HEK293 (cell line): ENCODE measurements around the gene DCDC2B.

Source experiments
- BCL11B ChIP-seq: fragments of 450-650 bp; formaldehyde crosslinking; IDR thresholded peaks from 2 replicates; pipeline ENCODE4 v1.5.1; 2016; ENCODE audit warnings: low read depth, missing biosample characterization, missing genetic modification characterization
- GLIS1 ChIP-seq: fragments of 450-650 bp; formaldehyde crosslinking; IDR thresholded peaks from 2 replicates; pipeline ENCODE4 v1.5.1; 2016; ENCODE audit warnings: missing biosample characterization, missing genetic modification characterization
- GLIS2 ChIP-seq: fragments of 450-650 bp; formaldehyde crosslinking; IDR thresholded peaks from 2 replicates; pipeline ENCODE4 v1.5.1; 2016; ENCODE audit warnings: missing biosample characterization, missing genetic modification characterization
- IKZF3 ChIP-seq: fragments of 450-650 bp; IDR thresholded peaks from 2 replicates; pipeline ENCODE4 v1.5.0; 2018; ENCODE audit warnings: missing biosample characterization, mild to moderate bottlenecking, missing genetic modification characterization, moderate library complexity
- PRDM10 ChIP-seq: fragments of 450-650 bp; formaldehyde crosslinking; IDR thresholded peaks from 2 replicates; pipeline ENCODE4 v1.5.1; 2016; ENCODE audit warnings: missing biosample characterization, missing genetic modification characterization
- PRDM2 ChIP-seq: fragments of 450-650 bp; formaldehyde crosslinking; IDR thresholded peaks from 2 replicates; pipeline ENCODE4 v1.5.1; 2016; ENCODE audit warnings: missing biosample characterization, missing genetic modification characterization, borderline replicate concordance
- SP2 ChIP-seq: fragments of 450-650 bp; formaldehyde crosslinking; IDR thresholded peaks from 2 replicates; pipeline ENCODE4 v1.5.1; 2016; ENCODE audit warnings: missing biosample characterization, missing genetic modification characterization
- TRIM28 ChIP-seq: IDR thresholded peaks from 2 replicates; pipeline ENCODE4 v1.6.1; 2011; ENCODE audit warnings: low read length, control low read depth, borderline replicate concordance
- YY2 ChIP-seq: fragments of 450-650 bp; formaldehyde crosslinking; IDR thresholded peaks from 2 replicates; pipeline ENCODE4 v1.5.1; 2016; ENCODE audit warnings: missing biosample characterization, missing genetic modification characterization
- ZBTB26 ChIP-seq: fragments of 450-650 bp; formaldehyde crosslinking; optimal IDR thresholded peaks from 2 replicates; pipeline ENCODE3; 2016; ENCODE audit warnings: missing biosample characterization, mild to moderate bottlenecking, missing genetic modification characterization
- ZIC2 ChIP-seq: fragments of 450-650 bp; formaldehyde crosslinking; IDR thresholded peaks from 2 replicates; pipeline ENCODE4 v1.5.1; 2016; ENCODE audit warnings: missing biosample characterization, missing genetic modification characterization
- ZNF157 ChIP-seq: fragments of 450-650 bp; formaldehyde crosslinking; IDR thresholded peaks from 2 replicates; pipeline ENCODE4 v1.5.1; 2016; ENCODE audit warnings: missing biosample characterization, missing genetic modification characterization
- ZNF169 ChIP-seq: fragments of 450-650 bp; formaldehyde crosslinking; IDR thresholded peaks from 2 replicates; pipeline ENCODE4 v1.5.1; 2016; ENCODE audit warnings: missing biosample characterization, missing genetic modification characterization
- ZNF324 ChIP-seq: fragments of 450-650 bp; formaldehyde crosslinking; IDR thresholded peaks from 2 replicates; pipeline ENCODE4 v1.5.1; 2016; ENCODE audit warnings: missing biosample characterization, missing genetic modification characterization
- ZNF335 ChIP-seq: fragments of 450-650 bp; formaldehyde crosslinking; conservative IDR thresholded peaks from 2 replicates; pipeline ENCODE4 v1.5.1; 2016; ENCODE audit warnings: missing biosample characterization, missing genetic modification characterization
- ZNF341 ChIP-seq: fragments of 450-650 bp; formaldehyde crosslinking; IDR thresholded peaks from 2 replicates; pipeline ENCODE4; 2016; ENCODE audit warnings: low read depth, missing biosample characterization, missing genetic modification characterization
- ZNF37A ChIP-seq: fragments of 450-650 bp; IDR thresholded peaks from 2 replicates; pipeline ENCODE4 v1.5.1; 2018; ENCODE audit warnings: missing biosample characterization, missing genetic modification characterization
- ZNF404 ChIP-seq: fragments of 450-650 bp; formaldehyde crosslinking; IDR thresholded peaks from 2 replicates; pipeline ENCODE4 v1.5.1; 2017; ENCODE audit warnings: missing biosample characterization, missing genetic modification characterization
- ZNF600 ChIP-seq: fragments of 450-650 bp; formaldehyde crosslinking; IDR thresholded peaks from 2 replicates; pipeline ENCODE4 v1.5.1; 2016; ENCODE audit warnings: missing biosample characterization, missing genetic modification characterization
- ZNF626 ChIP-seq: fragments of 450-650 bp; sonication (Bioruptor Pico); formaldehyde crosslinking; IDR thresholded peaks from 2 replicates; pipeline ENCODE4 v1.5.1; 2018; ENCODE audit warnings: missing biosample characterization, missing genetic modification characterization, inconsistent platforms
- ZNF629 ChIP-seq: fragments of 450-650 bp; formaldehyde crosslinking; IDR thresholded peaks from 2 replicates; pipeline ENCODE4 v1.5.1; 2017; ENCODE audit warnings: missing biosample characterization, missing genetic modification characterization
- ZNF677 ChIP-seq: fragments of 450-650 bp; IDR thresholded peaks from 2 replicates; pipeline ENCODE4 v1.5.0; 2018; ENCODE audit warnings: missing biosample characterization, mild to moderate bottlenecking, missing genetic modification characterization, moderate library complexity
- ZNF692 ChIP-seq: fragments of 450-650 bp; formaldehyde crosslinking; IDR thresholded peaks from 2 replicates; pipeline ENCODE4 v1.5.1; 2016; ENCODE audit warnings: missing biosample characterization, missing genetic modification characterization
- ZNF76 ChIP-seq: fragments of 450-650 bp; formaldehyde crosslinking; IDR thresholded peaks from 2 replicates; pipeline ENCODE4; 2016; ENCODE audit warnings: low read depth, missing biosample characterization, missing genetic modification characterization, borderline replicate concordance
- ZNF843 ChIP-seq: fragments of 450-650 bp; formaldehyde crosslinking; IDR thresholded peaks from 2 replicates; pipeline ENCODE4 v1.5.1; 2016; ENCODE audit warnings: missing biosample characterization, missing genetic modification characterization
- ZSCAN23 ChIP-seq: fragments of 450-650 bp; formaldehyde crosslinking; IDR thresholded peaks from 2 replicates; pipeline ENCODE4 v1.5.1; 2016; ENCODE audit warnings: missing biosample characterization, missing genetic modification characterization
- ZSCAN5A ChIP-seq: fragments of 450-650 bp; formaldehyde crosslinking; IDR thresholded peaks from 2 replicates; pipeline ENCODE4 v1.5.1; 2016; ENCODE audit warnings: missing biosample characterization, missing genetic modification characterization

The DCDC2B gene

GRCh38 chr1:32179443-32180185, 29.3 kb upstream of the DCDC2B start, which contains the start of gene TXLNA (continued):
- peak; percentile 68 for TF ChIP-seq GLIS2 (tag by site-specific recombination)
- peak; percentile 98 for TF ChIP-seq PRDM10
- TF ChIP-seq ZNF600 = peak; percentile 50; the same call in 1 of the 2 replicates
- peak; percentile 97 for TF ChIP-seq ZNF335
- TF ChIP-seq ZNF692 (tag by site-specific recombination) = peak; percentile 75; the same call in 1 of the 2 replicates
- peak; percentile 59 for TF ChIP-seq GLIS1 (tag by site-specific recombination)
- peak; percentile 77 for TF ChIP-seq IKZF3
- TF ChIP-seq ZIC2 (tag by site-specific recombination) = peak; percentile 23; the same call in 1 of the 2 replicates
- TF ChIP-seq ZNF626 (tag by site-specific recombination) = no peak
- TF ChIP-seq ZNF157 (tag by site-specific recombination) = no peak
- TF ChIP-seq ZBTB26 (tag by site-specific recombination) = peak; percentile 90
- TF ChIP-seq ZNF169 (tag by site-specific recombination) = no peak
- TF ChIP-seq YY2 (tag by site-specific recombination) = no peak
- no peak for TF ChIP-seq TRIM28
- TF ChIP-seq BCL11B = peak; percentile 96
- TF ChIP-seq ZNF404 = no peak
- peak; percentile 58; the same call in 1 of the 2 replicates for TF ChIP-seq ZNF324 (tag by site-specific recombination)
- no peak for TF ChIP-seq ZSCAN23
- peak; percentile 90 for TF ChIP-seq ZNF76 (tag by site-specific recombination)
- no peak for TF ChIP-seq PRDM2 (tag by site-specific recombination)
- TF ChIP-seq ZNF677 = no peak
- peak; percentile 57 for TF ChIP-seq ZNF629
- no peak for TF ChIP-seq ZNF37A (tag by site-specific recombination)
- TF ChIP-seq ZSCAN5A (tag by site-specific recombination) = no peak
- TF ChIP-seq ZNF341 (tag by site-specific recombination) = peak; percentile 46; the same call in 1 of the 2 replicates
- TF ChIP-seq SP2 (tag by site-specific recombination) = peak; percentile 95
- 0 out of 2 replicates have a peak, but pooled peaks have one; percentile 52 for TF ChIP-seq ZNF843 (tag by site-specific recombination)
